RWPE1 (cell line): ENCODE results near the gene MICALL2.

Source experiments
- CTCF ChIA-PET: fragments of 350-600 bp; sonication (Branson Sonifier 250); formaldehyde crosslinking; extraction: SDS; loops from one replicate; lab custom pipeline; 2021; lab: Yijun Ruan, JAX
- POLR2A ChIA-PET: fragments of 400-600 bp; formaldehyde crosslinking; extraction: SDS; loops from one replicate; lab custom pipeline; 2020; ENCODE audit warnings: antibody characterized with exemption; ENCODE audit not compliant: low non-redundant PET; lab: Yijun Ruan, JAX
- DNase-seq: peaks from one replicate; pipeline ENCODE4 v3.0.0; 2012; ENCODE audit warnings: low spot score
- H3K27ac ChIP-seq: fragments of 450-650 bp; 2 replicates; pipeline ENCODE4 v1.5.1; 2017
- CTCF ChIP-seq: fragments of 450-650 bp; conservative IDR thresholded peaks from 2 replicates; pipeline ENCODE4 v1.5.1; 2017; ENCODE audit warnings: low read depth, mild to moderate bottlenecking

MICALL2 gene

GRCh38 chr7:1497293-1497927 lies 38.1 kb upstream of the MICALL2 start:
- H3K27ac ChIP-seq, result no peak overlapping the region
- ChIA-PET POLR2A (no interaction called here), CTCF (interaction anchor here (0.7 kb wide), 1 partner anchor 23 kb away, joined by 4 read pairs; no protein-coding TSS in a partner anchor)
- no peak for TF ChIP-seq CTCF
- no peak for DNase-seq

- H3K27ac ChIP-seq, result no peak overlapping the region
- DNase-seq, result no peak
- TF ChIP-seq CTCF, result no peak
- CTCF ChIA-PET, result no interaction called here
- POLR2A ChIA-PET, result no interaction called here
Measured at GRCh38 chr7:1496531-1497292, 37.4 kb upstream of the MICALL2 start.

DNA sequence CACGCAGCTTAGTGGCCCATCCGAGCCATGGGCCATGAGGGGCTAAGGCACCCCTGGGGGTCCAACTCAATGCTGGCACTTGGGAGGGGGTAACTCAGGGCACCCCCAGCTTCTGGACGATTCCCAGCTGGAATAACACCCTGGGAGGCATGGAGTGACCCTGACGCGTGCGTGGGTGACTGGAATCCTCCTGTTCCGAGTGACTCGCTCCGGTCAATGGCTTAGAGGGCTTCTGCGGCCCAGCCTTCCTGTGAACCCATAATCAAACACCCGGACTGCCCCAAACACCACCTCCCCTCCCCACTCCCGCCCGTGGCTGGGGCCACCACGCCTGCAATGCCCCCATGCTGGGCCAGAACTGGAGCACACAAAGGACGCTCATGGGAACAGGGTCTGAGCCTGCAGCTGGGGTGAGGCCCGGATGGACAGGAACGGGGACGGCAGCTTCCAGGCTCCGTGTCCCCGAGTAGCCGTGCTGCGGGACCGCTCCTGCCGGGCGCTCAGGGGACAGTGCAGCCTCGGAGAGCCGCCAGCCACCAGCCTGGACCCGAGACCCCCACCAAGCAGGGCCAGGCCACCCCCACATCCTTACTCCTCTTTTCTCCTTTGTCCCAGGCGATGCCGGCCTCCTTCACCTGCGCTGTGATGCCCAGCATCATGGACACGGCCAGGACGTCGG lies 36.4 kb upstream of the MICALL2 start:
- ChIA-PET POLR2A (no interaction called here), CTCF (no interaction called here)
- TF ChIP-seq CTCF, result no peak
- DNase-seq, result no peak
- H3K27ac ChIP-seq, result no peak overlapping the region

DNA sequence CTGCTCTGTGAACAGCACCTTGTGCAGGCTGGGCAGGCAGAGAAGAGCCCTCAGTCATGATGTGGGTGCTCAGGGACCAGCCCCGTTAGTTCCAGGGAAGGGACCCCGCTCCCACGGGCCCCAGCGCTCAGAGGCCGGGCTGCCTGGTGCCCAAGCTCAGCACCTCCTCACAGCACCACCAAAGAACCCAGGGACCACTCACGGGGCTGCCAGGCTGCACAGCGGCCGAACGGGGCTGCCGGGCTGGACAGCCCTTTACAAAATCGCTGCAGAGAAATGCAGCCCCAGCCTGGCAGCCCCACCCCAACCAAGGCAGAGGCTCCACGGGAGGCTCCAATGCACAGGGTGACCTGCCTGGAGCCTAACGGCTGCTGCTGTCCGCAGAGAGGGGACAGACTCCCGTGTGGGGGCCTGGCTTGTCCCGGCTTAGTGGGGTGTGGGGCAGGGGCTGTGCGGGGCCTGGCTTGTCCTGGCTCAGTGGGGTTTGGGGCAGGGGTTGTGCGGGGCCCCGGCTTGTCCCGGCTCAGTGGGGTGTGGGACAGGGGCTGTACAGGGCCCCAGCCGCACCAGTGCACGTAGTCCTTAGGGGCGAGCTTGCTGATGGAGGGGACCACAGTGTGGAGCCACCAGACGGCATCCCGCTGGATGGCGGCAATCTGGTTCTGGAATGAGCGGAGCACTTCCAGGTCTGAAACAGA lies 35.7 kb upstream of the MICALL2 start:
- CTCF ChIA-PET, result no interaction called here
- H3K27ac ChIP-seq, result no peak overlapping the region
- DNase-seq, result no peak
- POLR2A ChIA-PET, result no interaction called here
- TF ChIP-seq CTCF, result no peak

GRCh38 chr7:1494447-1494846 lies 35.2 kb upstream of the MICALL2 start:
- ChIA-PET POLR2A (no interaction called here), CTCF (no interaction called here)
- DNase-seq, result no peak
- no peak for TF ChIP-seq CTCF
- H3K27ac ChIP-seq, result 0 out of 2 replicates have a peak overlapping the region, but pooled peaks have one; percentile 16

- no peak for TF ChIP-seq CTCF
- ChIA-PET POLR2A (no interaction called here), CTCF (no interaction called here)
- no peak overlapping the region for H3K27ac ChIP-seq
- DNase-seq, result no peak
Measured at GRCh38 chr7:1493571-1493970, 34.3 kb upstream of the MICALL2 start.
